Heart right ventricle (tissue), 16 donors: Measurements from ENCODE around the gene HMSD. TPM values are rescaled to one million over a fixed set of nuclear protein-coding genes. Genes with fewer than 3 reads are reported as not detected.
A peak's percentile ranks its signal among the peaks of the same experiment; 100 is the strongest.

Source experiments
- ATAC-seq, 8 donors: fragments of 200-7000 bp; cut with Tn5 transposase; one replicate each; pipeline ENCODE4 v1.9.1; 2020; ENCODE audit warnings: mild to moderate bottlenecking in 8 of 8, moderate library complexity in 8 of 8, moderate number of reproducible peaks in 1 of 8
- DNase-seq, 2 donors: peaks; one replicate each; pipeline ENCODE4 v3.0.0-alpha.2; 2020
- H3K27ac ChIP-seq, 10 donors: fragments of 200-600 bp; sonication (generic) in 2 of 10; one replicate each; pipeline versions ENCODE4 v1.5.0 to v1.8.0; 2020 to 2022; ENCODE audit warnings: mild to moderate bottlenecking in 3 of 10
- H3K27me3 ChIP-seq, 7 donors: fragments of 200-600 bp; one replicate each; pipeline ENCODE4 v1.8.0; 2021 to 2022; ENCODE audit warnings: mild to moderate bottlenecking in 2 of 7
- H3K36me3 ChIP-seq, 9 donors: fragments of 200-600 bp; sonication (generic) in 1 of 9; one replicate each; pipeline versions ENCODE4 v1.5.0 to v1.8.0; 2020 to 2022; ENCODE audit warnings: mild to moderate bottlenecking in 2 of 9
- H3K4me1 ChIP-seq, 9 donors: fragments of 200-600 bp; sonication (generic) in 1 of 9; one replicate each; pipeline versions ENCODE4 v1.5.0 to v1.8.0; 2020 to 2022; ENCODE audit warnings: mild to moderate bottlenecking in 4 of 9
- H3K4me3 ChIP-seq, 10 donors: fragments of 200-600 bp; sonication (generic) in 2 of 10; one replicate each; pipeline versions ENCODE4 v1.5.0 to v1.8.0; 2020 to 2022; ENCODE audit warnings: mild to moderate bottlenecking in 7 of 10, moderate library complexity in 2 of 10
- H3K9me3 ChIP-seq, 11 donors: fragments of 200-600 bp in 10 of 11; sonication (generic) in 2 of 11; one replicate each; pipeline versions ENCODE4 v1.5.0 to v1.8.0; 2013 to 2022; ENCODE audit warnings: mild to moderate bottlenecking in 2 of 11, control low read depth in 1 of 11, moderate library complexity in 1 of 11
- CTCF ChIP-seq, 9 donors: fragments of 200-600 bp; sonication (generic) in 2 of 9; IDR thresholded peaks; one replicate each; pipeline versions ENCODE4 v1.5.0 to v1.8.0; 2021 to 2022; ENCODE audit warnings: antibody characterized with exemption in 9 of 9, mild to moderate bottlenecking in 5 of 9, moderate library complexity in 1 of 9
- WGBS, 2 donors: extraction: QIAGEN DNeasy Blood & Tissue Kit; methylation state at CpG; one replicate each; pipeline ENCODE4 v1.1.7; 2013; ENCODE audit warnings: inconsistent platforms in 1 of 2; 5-methylcytosine and 5-hydroxymethylcytosine counted together
- intact Hi-C, 10 donors: fragments of 100-400 bp; cut with DNase I; formaldehyde crosslinking; loops; one replicate each; pipeline versions ENCODE4 v1.11.1 to v1.14.2; 2022
- long read RNA-seq, 3 donors: library from polyadenylated mRNA; unstranded; transcript quantifications; one replicate each; pipeline ENCODE4 v2.0.0, GENCODE V29; 2020 to 2021
- polyA plus RNA-seq, 2 donors: library from polyadenylated mRNA; stranded (reverse); fragments of 200-250 nt; gene quantifications; one replicate each; pipeline ENCODE4 v1.2.3, GENCODE V29; 2013
- total RNA-seq, 10 donors: library from RNA; stranded (reverse); fragmentation: NEBNext Ultra II Directional in 3 of 10; extraction: Animal tissue kit (Norgen Biotek cat#: 25700) in 3 of 10; gene quantifications; one replicate each; pipeline versions ENCODE4 v1.2.1 to v1.2.4, GENCODE V29; 2021 to 2023
- donor health status: Arrhythmogenic right ventricular cardiomyopathy.
- donor health status: ischemic (EF 13 %, LVEDD 7.1; RV severe dilation, severe dysfunction).
- donor health status: healthy with polysubstance abuse.
- donor health status: DM: no; HTN: yes; CAD: no.
- donor health status: DM: no; HTN: no; CAD: no.
- donor health status: ischemic (EF 25% LVEDD 6.9; RV normal size, moderate dysfunction).
- donor health status: ischemic (EF 25% LVEDD 5.7; RV mildly dilated, moderate dysfunction).
- donor health status: healthy.
- donor health status: DM: yes; HTN: yes; CAD: no.
- donor health status: Ischemic cardiomyopathy.
- donor health status: ischemic (EF 35%, LVEDD 5.7; RV mildly dilated, moderate dysfunction).
- donor health status: nonischemic (EF 11% LVEDD 7.7; RV severe dilation, severe dysfunction).
- donor health status: DM: yes; HTN: yes; CAD: no.
- donor health status: PGD.
- donor health status: ischemic (EF 29% LVEDD 5.4; RV normal size, mild dysfunction).
- donor health status: nonischemic (EF 23%, LVEDD 6.1; RV moderate dilation, normal function).

HMSD gene
- total RNA-seq: under 1 TPM in 3 of 10 donors, not detected in 7; 0.13 to 0.88 (median 0.57) TPM
- under 1 TPM in 1 of 2 donors, not detected in 1; 0.03 TPM for polyA plus RNA-seq
- long read RNA-seq, donor 1: 0 reads
- long read RNA-seq, donor 2: 0 reads
- long read RNA-seq, donor 3: 0 reads

GRCh38 chr18:63949068-63949737 lies at the start of gene HMSD:
Gene HMSD (plus strand): TSS chr18:63949301. CDS start chr18:63953456, 4,155 bp downstream.
- Histone ChIP-seq H3K36me3 (no peaks in the 10 kb centered on the region), H3K27me3 (peaks cover 0 to 42% (median 16%) of the 10 kb centered on the region in 7 donors), H3K9me3 (peaks cover 0 to 6% (median 0%) of the 10 kb centered on the region in 11 donors), H3K27ac (no peak within 1 kb of the TSS), H3K4me3 (peak within 1 kb of the TSS in 9 of 10 donors; percentile 4 to 51 (median 43)), H3K4me1 (peaks cover 0 to 11% (median 6%) of the 10 kb centered on the region in 9 donors)
- DNase-seq (peak in 1 of 2 donors; percentile 52), ATAC-seq (peak; percentile 65 to 93 (median 74))
- WGBS, 2 donors: 7 to 13% methylated on average over 35 of the region's 35 CpGs
- intact Hi-C loops: no loop called here
- TF ChIP-seq CTCF (IDR thresholded peaks at IDR 0.05): peak in 7 of 9 donors; percentile 10 to 57 (median 43)

GRCh38 chr18:63903851-63904570 lies 45.1 kb upstream of the HMSD start:
- no peak for TF ChIP-seq CTCF (IDR thresholded peaks at IDR 0.05)
- Histone ChIP-seq H3K27me3 (no peaks in the 10 kb centered on the region), H3K4me3 (no peak overlapping the region), H3K9me3 (no peaks in the 10 kb centered on the region), H3K36me3 (no peaks in the 10 kb centered on the region), H3K27ac (no peak overlapping the region), H3K4me1 (peaks cover 0 to 4% (median 0%) of the 10 kb centered on the region in 9 donors)
- no peak for ATAC-seq
- DNase-seq: no peak
- intact Hi-C loops: no loop called here
- WGBS, 2 donors: 88 to 93% methylated on average over 1 of the region's 1 CpG

GRCh38 chr18:63904694-63905093 lies 44.4 kb upstream of the HMSD start:
- DNase-seq: no peak
- Histone ChIP-seq H3K9me3 (no peaks in the 10 kb centered on the region), H3K36me3 (no peaks in the 10 kb centered on the region), H3K4me3 (no peak overlapping the region), H3K27me3 (no peaks in the 10 kb centered on the region), H3K27ac (no peak overlapping the region), H3K4me1 (peaks cover 0 to 4% (median 0%) of the 10 kb centered on the region in 9 donors)
- ATAC-seq: no peak
- 60 to 61% methylated on average over 1 of the region's 1 CpG for WGBS, 2 donors
- TF ChIP-seq CTCF (IDR thresholded peaks at IDR 0.05): no peak
- intact Hi-C loops: no loop called here

- intact Hi-C loops: no loop called here
- Histone ChIP-seq H3K36me3 (no peaks in the 10 kb centered on the region), H3K27me3 (no peaks in the 10 kb centered on the region), H3K27ac (no peak overlapping the region), H3K4me1 (peaks cover 0 to 4% (median 0%) of the 10 kb centered on the region in 9 donors), H3K4me3 (no peak overlapping the region), H3K9me3 (no peaks in the 10 kb centered on the region)
- WGBS, 2 donors: 96 to 97% methylated on average over 2 of the region's 2 CpGs
- DNase-seq (no peak), ATAC-seq (no peak)
- no peak for TF ChIP-seq CTCF (IDR thresholded peaks at IDR 0.05)
Measured at GRCh38 chr18:63905361-63905760, 43.7 kb upstream of the HMSD start.
